Stomach (tissue), 9 donors: ENCODE data around the gene TRIP4. TPM values are rescaled to one million over a fixed set of nuclear protein-coding genes. Genes with fewer than 3 reads are reported as not detected.

Experiments
- DNase-seq, 2 donors: peaks; one replicate each; pipeline versions ENCODE4 v3.0.0 to v3.0.0-alpha.2; 2013 to 2019
- H3K27ac ChIP-seq, 5 donors: fragments of 200-600 bp in 4 of 5; sonication (generic) in 4 of 5; one replicate each; pipeline ENCODE4 v1.5.1; 2013 to 2019; ENCODE audit warnings: mild to moderate bottlenecking in 1 of 5, moderate library complexity in 1 of 5
- H3K27me3 ChIP-seq, 3 donors: fragments of 200-600 bp; sonication (generic); one replicate each; pipeline ENCODE4 v1.5.1; 2017 to 2019; ENCODE audit warnings: mixed run types in 1 of 3
- H3K36me3 ChIP-seq, 4 donors: fragments of 200-600 bp; sonication (generic); 1 replicate in 3 of 4; 2 replicates in 1 of 4; pipeline ENCODE4 v1.5.1; 2016 to 2019
- H3K4me1 ChIP-seq, 4 donors: fragments of 200-600 bp; sonication (generic); one replicate each; pipeline ENCODE4 v1.5.1; 2016 to 2019
- H3K4me3 ChIP-seq, 4 donors: fragments of 200-600 bp; sonication (generic) in 3 of 4; one replicate each; pipeline ENCODE4 v1.5.1; 2016 to 2019; ENCODE audit warnings: mild to moderate bottlenecking in 1 of 4
- H3K9me3 ChIP-seq, 4 donors: fragments of 200-600 bp; sonication (generic); one replicate each; pipeline ENCODE4 v1.5.1; 2016 to 2019
- EP300 ChIP-seq: sonication (generic); formaldehyde crosslinking; IDR thresholded peaks from one replicate; pipeline ENCODE4 v1.6.1; 2017; ENCODE audit warnings: antibody characterized with exemption
- POLR2A ChIP-seq, 4 donors: fragments of 450-650 bp; IDR thresholded peaks; one replicate each; pipeline ENCODE4 v1.6.1; 2016; ENCODE audit warnings: antibody characterized with exemption in 4 of 4, control low read depth in 2 of 4, mild to moderate bottlenecking in 1 of 4, moderate library complexity in 1 of 4
- POLR2AphosphoS5 ChIP-seq, 3 donors: sonication (generic); formaldehyde crosslinking; IDR thresholded peaks; one replicate each; pipeline ENCODE4 v1.6.1; 2016; ENCODE audit warnings: antibody characterized with exemption in 3 of 3
- WGBS, 5 donors: extraction: QIAGEN DNeasy Blood & Tissue Kit in 3 of 5; methylation state at CpG; one replicate each; pipeline versions ENCODE4 v1.1.5 to v1.1.7; 2013 to 2018; 5-methylcytosine and 5-hydroxymethylcytosine counted together
- intact Hi-C: fragments of 100-400 bp; cut with DNase I; formaldehyde crosslinking; loops from one replicate; pipeline ENCODE4 v1.15.1; 2023; ENCODE audit warnings: low total_unique reads
- polyA plus RNA-seq, 3 donors: library from polyadenylated mRNA; stranded (reverse); fragments of 200-250 nt; gene quantifications; one replicate each; pipeline ENCODE4 v1.2.3, GENCODE V29; 2013
- total RNA-seq, 5 donors: library from RNA; depleted of rRNA; stranded (reverse); fragments of >200 nt; gene quantifications; one replicate each; pipeline versions ENCODE4 v1.1.0 to v1.2.3, GENCODE V29; 2014 to 2016
- TF ChIP-seq, protein P1 (sequence below), 7 experiments: fragments of 450-650 bp in 4 of 7; fragments of 200-600 bp in 3 of 7; sonication (generic) in 3 of 7; IDR thresholded peaks; one replicate each; pipeline ENCODE4 v1.5.1; 2016 to 2019; ENCODE audit warnings: antibody characterized with exemption in 7 of 7, control low read depth in 2 of 7, mild to moderate bottlenecking in 1 of 7
- donor health status: healthy with polysubstance abuse.
- donor health status: Bipolar disorder and iron deficiency.
- donor health status: healthy.

Gene TRIP4
- total and polyA plus RNA-seq, 8 donors = 1.8 to 59.4 (median 19.1) TPM

DNA sequence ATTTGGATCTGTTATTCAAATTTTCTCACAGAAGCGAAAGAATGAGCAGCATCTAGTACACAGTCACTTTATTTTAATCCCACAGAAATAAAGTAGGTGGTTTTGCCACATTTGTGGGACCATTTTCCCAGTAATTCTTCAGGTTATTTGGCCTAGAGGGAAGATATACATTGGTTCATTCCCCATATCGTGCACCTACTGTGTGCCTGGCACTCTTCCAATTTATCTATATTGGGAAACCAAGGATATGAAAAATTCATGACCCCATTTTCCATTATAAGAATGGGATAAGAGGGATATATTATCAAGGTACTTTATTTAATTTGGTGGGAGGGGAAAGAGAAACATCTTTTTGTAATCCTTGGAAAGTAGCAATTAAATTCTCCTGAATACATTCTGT lies 35.1 kb downstream of the TRIP4 start:
- peaks cover 42 to 96% (median 94%) of the 10 kb centered on the region in 4 donors for H3K36me3 ChIP-seq
- H3K4me3 ChIP-seq = no peak overlapping the region
- DNase-seq = no peak
- peaks cover 0 to 22% (median 5%) of the 10 kb centered on the region in 4 donors for H3K4me1 ChIP-seq
- H3K9me3 ChIP-seq = no peaks in the 10 kb centered on the region
- no peaks in the 10 kb centered on the region for H3K27me3 ChIP-seq
- no peak overlapping the region for H3K27ac ChIP-seq
- TF ChIP-seq POLR2A (IDR thresholded peaks at IDR 0.05) (no peak), EP300 (no peak), POLR2AphosphoS5 (IDR thresholded peaks at IDR 0.05) (no peak)
- TF ChIP-seq, protein P1, sequence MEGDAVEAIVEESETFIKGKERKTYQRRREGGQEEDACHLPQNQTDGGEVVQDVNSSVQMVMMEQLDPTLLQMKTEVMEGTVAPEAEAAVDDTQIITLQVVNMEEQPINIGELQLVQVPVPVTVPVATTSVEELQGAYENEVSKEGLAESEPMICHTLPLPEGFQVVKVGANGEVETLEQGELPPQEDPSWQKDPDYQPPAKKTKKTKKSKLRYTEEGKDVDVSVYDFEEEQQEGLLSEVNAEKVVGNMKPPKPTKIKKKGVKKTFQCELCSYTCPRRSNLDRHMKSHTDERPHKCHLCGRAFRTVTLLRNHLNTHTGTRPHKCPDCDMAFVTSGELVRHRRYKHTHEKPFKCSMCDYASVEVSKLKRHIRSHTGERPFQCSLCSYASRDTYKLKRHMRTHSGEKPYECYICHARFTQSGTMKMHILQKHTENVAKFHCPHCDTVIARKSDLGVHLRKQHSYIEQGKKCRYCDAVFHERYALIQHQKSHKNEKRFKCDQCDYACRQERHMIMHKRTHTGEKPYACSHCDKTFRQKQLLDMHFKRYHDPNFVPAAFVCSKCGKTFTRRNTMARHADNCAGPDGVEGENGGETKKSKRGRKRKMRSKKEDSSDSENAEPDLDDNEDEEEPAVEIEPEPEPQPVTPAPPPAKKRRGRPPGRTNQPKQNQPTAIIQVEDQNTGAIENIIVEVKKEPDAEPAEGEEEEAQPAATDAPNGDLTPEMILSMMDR (IDR thresholded peaks at IDR 0.05) = no peak
- intact Hi-C loops = loop anchor here (10.0 kb wide), 1 partner anchor 252 kb away; no protein-coding TSS in a partner anchor
- 82 to 90% (median 84%) methylated on average over 2 of the region's 2 CpGs for WGBS, 5 donors

GRCh38 chr15:64423970-64424369 lies 36.3 kb downstream of the TRIP4 start:
- no peak overlapping the region for H3K4me3 ChIP-seq
- H3K27ac ChIP-seq = no peak overlapping the region
- intact Hi-C loops = loop anchor here (10.0 kb wide), 1 partner anchor 251 kb away; no protein-coding TSS in a partner anchor
- TF ChIP-seq POLR2AphosphoS5 (IDR thresholded peaks at IDR 0.05) (no peak), POLR2A (IDR thresholded peaks at IDR 0.05) (no peak), EP300 (no peak)
- TF ChIP-seq, protein P1 (IDR thresholded peaks at IDR 0.05) = no peak
- peaks cover 37 to 95% (median 92%) of the 10 kb centered on the region in 4 donors for H3K36me3 ChIP-seq
- H3K9me3 ChIP-seq = no peaks in the 10 kb centered on the region
- 62 to 76% (median 63%) methylated on average over 6 of the region's 6 CpGs for WGBS, 5 donors
- H3K4me1 ChIP-seq = peaks cover 0 to 22% (median 5%) of the 10 kb centered on the region in 4 donors
- no peaks in the 10 kb centered on the region for H3K27me3 ChIP-seq
- DNase-seq = no peak

DNA sequence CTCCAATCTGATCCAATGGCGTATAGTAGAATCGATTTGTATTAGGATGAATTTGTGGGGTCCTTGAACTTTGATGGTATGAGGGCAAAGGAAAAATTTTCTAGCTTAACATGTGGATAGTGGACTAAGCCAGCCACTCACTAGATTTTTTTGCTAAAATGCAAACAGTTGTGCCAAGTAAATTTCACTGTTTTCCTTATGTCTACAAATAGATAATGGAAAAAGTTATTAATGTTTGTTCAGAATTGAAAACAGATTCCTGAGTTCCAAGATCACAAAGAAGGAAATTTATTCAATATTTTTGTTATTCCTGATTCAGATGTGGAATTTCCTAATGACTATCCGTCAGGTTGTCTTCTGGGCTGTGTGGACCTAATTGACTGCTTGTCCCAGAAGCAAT lies 37.6 kb downstream of the TRIP4 start:
- intact Hi-C loops = loop anchor here (10.0 kb wide), 1 partner anchor 250 kb away; no protein-coding TSS in a partner anchor
- H3K27ac ChIP-seq = no peak overlapping the region
- no peaks in the 10 kb centered on the region for H3K27me3 ChIP-seq
- TF ChIP-seq, protein P1 (IDR thresholded peaks at IDR 0.05) = no peak
- no peaks in the 10 kb centered on the region for H3K9me3 ChIP-seq
- H3K36me3 ChIP-seq = peaks cover 28 to 94% (median 81%) of the 10 kb centered on the region in 4 donors
- no peak overlapping the region for H3K4me3 ChIP-seq
- H3K4me1 ChIP-seq = peaks cover 5 to 28% (median 8%) of the 10 kb centered on the region in 4 donors
- no peak for DNase-seq
- WGBS, 5 donors = 77 to 96% (median 90%) methylated on average over 3 of the region's 3 CpGs

- intact Hi-C loops = loop anchor here (10.0 kb wide), 1 partner anchor 248 kb away; no protein-coding TSS in a partner anchor
- Histone ChIP-seq H3K4me1 (peaks cover 5 to 28% (median 11%) of the 10 kb centered on the region in 4 donors), H3K9me3 (no peaks in the 10 kb centered on the region), H3K27ac (no peak overlapping the region), H3K36me3 (peaks cover 11 to 93% (median 76%) of the 10 kb centered on the region in 4 donors), H3K27me3 (no peaks in the 10 kb centered on the region), H3K4me3 (no peak overlapping the region)
- WGBS, 5 donors = 63 to 86% (median 80%) methylated on average over 7 of the region's 7 CpGs
- TF ChIP-seq POLR2AphosphoS5 (IDR thresholded peaks at IDR 0.05) = no peak
- TF ChIP-seq, protein P1 (IDR thresholded peaks at IDR 0.05) = peak in 2 of 7 experiments; percentile 13 to 36
- DNase-seq = peak in 1 of 2 donors; percentile 60
These were observed 39.3 kb downstream of the TRIP4 start for GRCh38 chr15:64426845-64427465.
